GM12891 (cell line): ENCODE data around the gene EDEM1.

Experiments used
- PAX5 ChIP-seq: IDR thresholded peaks from 2 replicates; pipeline ENCODE4 v1.6.1; 2011; ENCODE audit warnings: low read length, moderate library complexity, mild to moderate bottlenecking; ENCODE audit not compliant: insufficient read depth, severe bottlenecking
- POLR2A ChIP-seq: IDR thresholded peaks from 2 replicates; pipeline ENCODE4 v1.6.1; 2011; ENCODE audit warnings: low read depth, low read length, control low read depth
- POLR2AphosphoS5 ChIP-seq: IDR thresholded peaks from 2 replicates; pipeline ENCODE4 v1.6.1; 2011; ENCODE audit warnings: low read depth, low read length, control low read depth
- POU2F2 ChIP-seq: IDR thresholded peaks from 2 replicates; pipeline ENCODE4 v1.6.1; 2011; ENCODE audit warnings: low read depth, mild to moderate bottlenecking, control low read depth, low read length, moderate library complexity
- SPI1 ChIP-seq: IDR thresholded peaks from 2 replicates; pipeline ENCODE4 v1.6.1; 2011; ENCODE audit warnings: low read depth, low read length, control low read depth
- TAF1 ChIP-seq: IDR thresholded peaks from 2 replicates; pipeline ENCODE4 v1.6.1; 2011; ENCODE audit warnings: low read depth, low read length, control low read depth

DNA sequence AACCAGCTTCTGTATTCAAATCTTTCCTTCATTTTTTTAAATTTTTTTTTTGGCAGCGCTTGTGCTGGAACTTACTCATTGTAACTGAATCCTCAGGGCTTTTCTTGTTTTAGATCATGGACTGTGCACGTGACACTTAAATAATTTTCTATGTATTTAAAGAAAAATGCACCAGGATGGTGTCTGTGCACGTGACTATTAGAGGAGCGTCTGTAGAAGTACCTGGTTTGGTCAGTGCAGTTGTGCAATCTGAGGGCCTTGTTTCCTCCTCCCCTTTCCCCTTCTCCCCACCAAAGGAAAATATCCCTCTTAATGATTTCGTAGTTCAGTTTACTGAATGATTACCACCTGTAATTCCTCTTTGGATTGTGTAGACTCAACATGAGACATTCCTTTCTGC is 31.3 kb downstream of the EDEM1 start:
- TF ChIP-seq POLR2A = no peak
- no peak for TF ChIP-seq POLR2AphosphoS5
- TF ChIP-seq TAF1 = no peak
- no peak for TF ChIP-seq SPI1
- no peak for TF ChIP-seq POU2F2
- no peak for TF ChIP-seq PAX5
